HG02938 (cell line): ENCODE data around the gene CCDC70.

Experiments used
- ATAC-seq: cut with Tn5 transposase; IDR thresholded peaks from one replicate; pipeline ENCODE4 v1.9.1; 2021; ENCODE audit warnings: mild to moderate bottlenecking, moderate library complexity; ENCODE audit not compliant: unreplicated experiment

The CCDC70 gene

DNA sequence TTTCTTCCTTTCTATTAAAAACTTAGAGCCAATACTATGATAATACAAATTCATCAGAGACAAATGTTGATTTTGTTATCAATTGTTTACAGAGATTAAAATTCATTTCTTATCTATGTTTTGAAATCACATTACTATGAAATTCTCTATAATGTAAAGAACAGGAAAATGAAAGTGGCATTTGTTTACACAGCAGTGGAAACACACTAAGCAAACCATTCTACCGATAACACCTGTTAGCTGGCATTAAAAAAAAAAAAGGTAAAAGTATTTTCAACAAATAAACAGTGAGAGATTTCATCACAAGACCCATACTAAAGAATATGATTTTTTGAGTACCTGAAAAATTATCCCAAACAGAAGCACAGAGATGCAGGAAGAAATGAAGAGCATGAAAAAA lies 4.8 kb upstream of the CCDC70 start:
- no peak for ATAC-seq

DNA sequence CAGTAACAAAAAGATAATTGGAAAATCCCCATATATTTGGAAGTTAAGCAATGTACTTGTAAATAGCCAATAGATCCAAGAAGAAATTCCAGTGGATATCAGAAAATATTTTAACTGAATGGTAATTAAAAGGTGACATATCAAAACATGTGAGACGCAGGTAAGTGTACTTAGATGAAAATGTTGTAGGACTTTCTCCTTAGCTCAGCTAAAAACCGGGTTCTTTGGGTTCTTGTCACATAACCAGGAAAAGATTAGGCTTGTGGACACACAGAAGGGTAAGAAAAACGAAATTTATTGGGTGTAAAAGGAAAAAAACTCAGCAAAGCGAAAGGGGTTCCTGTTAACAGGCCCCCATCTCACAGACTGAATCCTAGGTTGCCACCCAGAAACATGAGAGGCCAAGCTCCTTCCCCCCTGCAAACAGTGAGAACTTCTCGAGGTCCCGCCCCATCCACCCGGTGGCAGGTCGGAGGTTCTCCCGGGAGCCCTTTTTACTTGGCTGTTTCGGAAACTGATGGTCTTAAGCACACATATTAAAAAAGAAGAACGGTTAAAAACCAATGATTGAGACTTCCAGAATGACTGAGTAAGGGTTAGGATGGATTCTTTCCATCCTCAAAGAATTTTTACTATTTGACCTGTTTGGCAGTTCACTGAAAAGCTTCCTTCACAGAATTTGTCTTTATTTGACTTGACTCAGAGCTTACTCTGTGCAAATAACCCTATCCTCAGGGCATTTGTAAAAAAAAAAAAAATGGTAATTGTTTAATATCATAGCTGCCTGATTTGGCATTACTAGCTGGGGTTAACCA lies 3.1 kb upstream of the CCDC70 start:
- no peak for ATAC-seq

DNA sequence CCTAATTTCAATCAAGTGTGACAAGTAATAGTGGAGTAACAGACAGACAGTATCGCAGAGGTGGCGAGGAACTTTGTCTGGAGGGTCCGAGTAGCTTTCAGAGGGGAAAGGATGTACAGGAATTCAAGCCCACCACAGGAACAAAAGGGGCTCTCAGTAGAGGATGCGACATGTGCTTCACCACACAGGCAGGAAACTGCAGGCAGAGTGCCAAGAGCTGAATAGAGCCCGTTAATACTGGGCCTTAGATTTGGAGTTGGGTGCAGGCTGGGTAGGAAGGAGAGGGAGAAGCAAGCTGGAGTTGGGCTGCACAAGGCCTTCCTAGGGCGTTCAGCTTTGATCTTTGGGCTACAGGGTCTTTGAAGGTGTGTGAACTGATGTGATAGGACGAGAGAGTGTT lies 1.2 kb downstream of the CCDC70 start:
- ATAC-seq, result no peak

DNA sequence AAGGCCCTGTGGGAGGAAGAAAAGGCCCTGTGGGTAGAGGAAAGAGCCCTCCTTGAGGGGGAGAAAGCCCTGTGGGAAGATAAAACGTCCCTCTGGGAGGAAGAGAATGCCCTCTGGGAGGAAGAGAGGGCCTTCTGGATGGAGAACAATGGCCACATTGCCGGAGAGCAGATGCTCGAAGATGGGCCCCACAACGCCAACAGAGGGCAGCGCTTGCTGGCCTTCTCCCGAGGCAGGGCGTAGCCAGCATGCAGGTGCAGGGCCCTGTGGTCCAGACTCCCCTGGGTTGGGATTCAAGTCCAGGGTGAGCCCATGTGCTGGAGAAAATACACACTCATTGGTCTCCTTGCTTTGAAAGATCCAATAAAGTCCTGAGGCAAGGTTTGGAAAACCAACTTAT lies 4.1 kb downstream of the CCDC70 start:
- no peak for ATAC-seq

DNA sequence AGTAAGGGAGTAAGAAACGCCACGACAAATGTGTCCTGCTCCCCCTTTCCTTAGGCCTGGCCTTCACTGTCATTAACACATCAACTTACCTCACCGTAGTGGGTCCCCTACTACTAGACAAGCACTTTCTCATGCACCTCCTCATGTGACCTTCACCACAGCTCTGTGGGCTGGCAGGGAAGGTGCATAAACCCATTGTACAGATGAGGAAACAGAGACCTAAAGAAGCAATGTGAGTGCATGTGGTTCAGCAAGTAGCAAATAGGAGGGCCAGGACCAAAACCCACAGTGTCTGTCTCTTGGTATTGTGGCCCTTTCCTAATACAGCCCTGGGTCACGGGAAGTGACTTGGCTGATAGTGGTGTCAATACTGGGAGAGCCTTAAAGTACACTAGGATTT lies 5.3 kb downstream of the CCDC70 start:
- no peak for ATAC-seq

DNA sequence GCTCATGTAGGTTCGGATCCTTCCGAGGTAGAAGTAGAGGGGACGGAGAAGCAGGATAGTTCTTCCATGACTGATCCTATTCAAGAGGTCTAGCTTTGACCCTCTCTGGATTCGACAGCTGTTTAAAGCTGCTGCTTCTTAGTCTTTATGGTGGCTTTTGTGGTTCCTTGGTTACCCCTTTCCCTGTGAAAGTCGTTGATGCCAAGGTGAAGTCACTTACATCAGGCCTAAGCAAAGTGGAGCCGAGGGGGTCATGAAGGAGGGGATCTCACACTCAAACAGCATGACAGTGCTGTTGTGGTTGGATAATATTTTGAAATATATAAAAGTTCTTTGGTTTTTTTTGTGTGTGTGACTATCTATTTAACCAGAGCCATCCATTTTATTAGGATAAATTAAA lies 8.1 kb downstream of the CCDC70 start:
- no peak for ATAC-seq

DNA sequence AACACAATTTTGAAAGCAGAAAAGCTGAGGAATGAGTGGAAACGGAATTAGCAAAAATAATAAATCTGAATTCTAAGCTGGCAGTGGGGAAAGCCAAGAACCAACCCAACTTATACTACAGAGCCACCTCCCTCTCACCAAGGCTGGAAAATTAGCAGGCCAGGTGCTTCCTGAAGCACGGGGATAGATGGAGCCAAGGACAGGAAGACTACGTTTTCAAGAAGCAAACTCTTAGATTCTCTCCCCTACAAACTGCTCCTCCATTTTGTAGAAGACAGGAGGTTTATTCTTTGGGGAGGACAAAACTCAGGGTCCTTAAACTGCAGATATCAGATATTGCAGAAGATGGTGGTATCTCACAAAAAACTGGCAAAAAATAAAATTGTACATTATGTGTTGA lies 8.8 kb downstream of the CCDC70 start:
- ATAC-seq, result no peak

DNA sequence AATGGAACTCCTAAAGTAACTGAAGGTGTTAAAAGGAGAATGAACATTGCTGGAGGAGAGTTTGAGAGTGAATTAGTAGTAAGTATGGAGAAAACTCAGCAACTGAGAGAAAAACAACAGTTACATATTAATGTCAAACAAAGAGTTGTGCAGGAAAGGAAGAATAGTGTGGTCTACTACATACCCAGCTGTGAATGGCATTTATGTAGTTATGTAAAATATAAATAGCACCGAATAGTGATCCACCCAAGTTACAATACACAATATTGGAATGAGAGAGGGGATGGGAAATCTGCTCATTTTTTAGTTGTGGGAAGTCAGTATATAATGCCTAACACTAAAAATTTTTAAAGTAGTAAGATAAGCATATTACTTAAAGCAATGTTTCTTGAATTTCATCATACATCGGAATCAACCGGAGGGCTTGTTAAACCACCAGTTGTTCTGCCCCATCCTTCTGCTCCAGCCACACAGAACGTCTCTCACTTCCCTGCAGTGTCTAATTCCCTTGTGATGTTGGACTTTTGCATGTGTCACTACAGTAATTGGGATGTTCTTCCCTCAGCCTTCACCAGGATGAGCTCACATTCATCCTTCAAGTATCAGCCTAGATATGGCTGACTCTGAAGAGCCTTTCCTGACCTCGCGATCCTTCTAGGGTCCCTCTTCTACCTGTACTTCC lies 11.5 kb downstream of the CCDC70 start:
- no peak for ATAC-seq

DNA sequence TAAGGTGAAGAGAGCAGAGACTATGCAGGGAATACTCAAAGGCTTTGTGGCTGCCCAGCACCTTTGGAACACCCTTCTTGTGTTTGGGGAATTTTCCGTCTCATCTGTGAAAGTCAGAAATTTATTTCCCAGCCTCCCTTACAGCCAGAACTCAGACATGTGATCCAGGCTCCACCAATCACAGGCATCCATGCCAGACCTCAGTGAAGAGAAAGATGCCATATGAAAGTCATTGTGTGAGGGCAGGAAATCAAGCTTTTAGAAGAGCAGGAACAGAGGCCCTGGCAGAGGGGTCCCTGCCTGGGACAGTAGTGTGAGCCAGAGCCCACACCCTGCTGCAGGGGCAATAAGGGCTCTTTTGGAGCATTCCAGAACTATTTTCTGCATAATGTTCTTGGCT lies 12.1 kb downstream of the CCDC70 start:
- no peak for ATAC-seq

DNA sequence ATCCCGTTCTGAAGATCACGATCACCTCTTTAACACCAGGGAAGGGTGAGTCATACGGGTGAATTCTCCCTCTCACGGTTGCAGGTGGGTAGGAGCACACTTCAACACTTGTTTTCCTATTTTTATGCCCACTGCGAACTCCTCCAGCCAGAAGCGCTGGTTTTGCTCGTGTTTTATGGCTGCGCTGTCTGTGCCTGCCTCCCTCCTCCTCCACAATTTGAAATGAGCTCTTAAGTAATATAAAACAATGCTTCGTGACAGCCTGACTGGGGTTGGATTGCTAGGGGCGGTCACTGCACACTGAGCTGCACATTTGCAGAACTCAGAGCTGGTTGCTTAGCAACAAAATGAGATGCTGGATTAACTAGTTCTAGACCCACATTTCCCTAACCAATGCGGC lies 12.9 kb downstream of the CCDC70 start:
- ATAC-seq, result no peak

DNA sequence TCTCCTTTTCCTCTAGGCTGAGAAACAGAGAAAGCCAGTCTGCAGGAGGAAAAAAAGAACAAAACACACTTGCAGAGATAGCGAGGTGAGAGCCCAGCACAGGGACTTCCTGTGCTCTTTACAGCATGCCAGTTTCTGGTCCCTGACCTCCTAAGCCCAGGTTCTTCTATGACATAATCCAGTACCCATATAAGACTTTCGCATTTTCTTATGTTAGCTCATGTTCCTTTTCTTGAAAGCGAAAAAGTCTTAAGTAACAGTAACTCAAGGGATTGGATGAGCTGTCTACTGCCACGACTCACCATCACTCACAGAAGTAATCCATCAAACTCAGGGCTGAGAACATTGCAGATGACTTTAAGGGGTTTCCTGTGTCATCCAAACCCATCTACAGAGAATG lies 17.4 kb downstream of the CCDC70 start:
- no peak for ATAC-seq

DNA sequence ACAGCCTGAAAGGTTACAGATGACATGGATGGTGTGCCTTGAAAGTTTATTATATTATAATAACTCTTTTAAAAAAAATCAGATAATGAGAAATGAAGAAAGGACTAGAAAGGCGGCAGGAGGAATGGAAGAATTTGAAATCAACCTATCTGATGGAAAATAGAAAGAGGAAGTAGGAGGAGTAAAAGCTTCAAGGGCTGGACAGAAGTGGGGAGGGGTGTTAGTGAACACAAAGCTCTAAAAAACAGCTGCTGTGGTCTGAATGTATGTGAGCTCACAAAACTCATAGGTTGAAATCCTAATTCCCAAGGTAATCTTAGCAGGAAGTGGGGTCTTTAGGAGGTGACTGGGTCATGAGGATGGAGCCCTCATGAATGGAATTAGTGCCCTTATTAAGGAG lies 19.5 kb downstream of the CCDC70 start:
- no peak for ATAC-seq

DNA sequence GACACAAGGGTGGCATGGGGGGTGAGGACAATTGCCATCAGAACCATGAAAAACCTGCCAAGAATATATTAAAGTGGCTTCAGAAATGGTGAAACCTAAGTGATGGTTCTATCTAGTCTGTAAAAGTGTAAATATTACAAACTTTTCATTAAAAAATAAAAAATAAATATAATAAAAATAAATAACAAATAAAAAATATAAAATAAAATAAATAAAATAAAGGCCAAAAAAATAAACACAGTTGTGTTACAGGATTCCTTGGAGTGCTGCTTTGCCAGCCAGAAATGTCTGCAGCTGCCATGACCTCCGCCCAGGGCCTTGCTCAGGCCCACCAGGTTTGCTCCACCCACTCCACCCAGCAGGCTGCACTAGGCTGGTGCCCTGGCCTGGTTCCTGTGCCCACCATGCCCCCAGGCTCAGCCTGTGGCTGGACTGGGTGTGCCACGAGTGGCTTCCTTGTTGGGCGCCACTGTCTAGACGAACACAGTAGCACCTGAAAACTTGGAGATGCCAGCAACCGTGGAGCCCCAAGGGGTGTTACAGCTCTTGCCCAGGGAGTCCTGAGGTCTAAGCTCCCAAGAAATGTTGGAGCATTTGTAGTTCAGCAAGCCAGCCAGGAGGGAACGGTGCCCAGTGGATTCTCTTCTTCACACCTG lies 20.9 kb downstream of the CCDC70 start:
- no peak for ATAC-seq

DNA sequence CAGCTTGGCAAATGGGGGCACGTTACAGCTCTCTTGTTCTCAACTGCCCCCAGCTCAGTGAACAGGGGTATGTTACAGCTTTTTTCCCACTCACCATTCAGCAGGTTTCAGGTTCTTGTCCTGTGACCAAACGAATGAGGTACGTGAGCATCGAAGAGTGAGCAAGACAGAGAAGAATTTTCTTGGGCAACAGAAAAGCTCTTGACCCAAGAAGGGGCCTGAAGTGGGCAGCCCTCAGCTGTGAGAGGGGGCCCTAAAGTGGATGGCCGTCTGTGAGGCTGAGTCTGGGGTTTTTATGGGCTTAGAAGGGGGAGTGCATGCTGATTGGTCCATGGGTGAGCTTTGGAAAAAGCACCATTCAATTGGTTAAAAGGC lies 21.4 kb downstream of the CCDC70 start:
- ATAC-seq, result no peak

DNA sequence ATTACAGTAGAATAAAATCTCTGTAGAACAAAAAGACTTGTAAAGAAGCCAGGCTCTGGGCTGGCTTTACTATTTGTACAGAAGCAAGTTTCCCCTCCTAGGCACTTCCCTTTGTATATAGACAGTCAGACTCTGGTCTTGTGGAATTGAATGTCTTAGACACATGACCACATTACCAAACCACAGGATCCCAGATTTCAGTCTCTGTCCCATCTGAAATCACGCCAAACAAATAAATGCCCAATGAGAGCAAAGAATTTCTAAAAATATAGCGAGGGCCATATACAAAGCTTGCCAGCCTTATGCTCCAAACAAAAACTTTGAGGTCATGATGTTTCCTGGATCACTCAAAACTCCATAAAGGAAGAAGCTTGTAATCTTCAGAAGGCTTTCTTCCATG lies 23.9 kb downstream of the CCDC70 start:
- no peak for ATAC-seq

DNA sequence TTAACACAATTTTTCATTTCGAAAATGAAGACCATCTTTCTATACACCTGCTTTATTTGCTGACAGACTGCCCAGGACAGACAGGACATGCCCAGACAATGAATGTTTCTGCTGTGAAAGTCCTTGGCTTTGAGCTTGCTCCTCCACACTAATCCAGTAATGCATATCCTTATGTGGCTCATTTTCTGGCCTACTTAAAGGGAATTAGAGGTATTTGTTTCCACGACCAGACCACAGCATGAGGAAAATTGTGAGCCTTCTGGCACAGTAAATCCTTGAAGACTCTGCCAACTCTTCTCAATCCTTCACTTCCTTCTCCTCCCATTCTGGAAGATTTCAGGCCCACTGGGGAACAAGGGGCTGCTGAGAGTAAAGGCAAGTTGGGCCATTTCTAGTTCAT lies 25.7 kb downstream of the CCDC70 start:
- no peak for ATAC-seq

DNA sequence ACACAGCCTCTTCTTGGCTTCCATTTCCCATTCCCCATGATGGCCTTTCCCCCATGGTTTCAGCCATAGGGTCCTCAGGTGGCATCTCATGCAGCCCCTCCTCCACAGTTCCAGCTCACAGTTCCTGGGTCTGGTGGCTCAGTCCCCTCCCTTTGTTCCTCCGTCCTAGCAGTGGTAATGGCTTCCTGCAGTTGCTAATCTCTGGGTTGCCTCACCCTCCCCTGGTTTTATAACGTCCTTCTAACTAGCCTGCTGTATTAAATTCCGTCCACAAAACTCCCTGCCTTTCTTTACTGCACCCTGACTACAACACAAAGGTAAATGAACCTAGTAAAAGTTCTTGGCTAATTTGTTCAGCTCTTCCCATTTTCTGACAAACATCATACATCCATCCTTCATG lies 30.9 kb downstream of the CCDC70 start:
- no peak for ATAC-seq

DNA sequence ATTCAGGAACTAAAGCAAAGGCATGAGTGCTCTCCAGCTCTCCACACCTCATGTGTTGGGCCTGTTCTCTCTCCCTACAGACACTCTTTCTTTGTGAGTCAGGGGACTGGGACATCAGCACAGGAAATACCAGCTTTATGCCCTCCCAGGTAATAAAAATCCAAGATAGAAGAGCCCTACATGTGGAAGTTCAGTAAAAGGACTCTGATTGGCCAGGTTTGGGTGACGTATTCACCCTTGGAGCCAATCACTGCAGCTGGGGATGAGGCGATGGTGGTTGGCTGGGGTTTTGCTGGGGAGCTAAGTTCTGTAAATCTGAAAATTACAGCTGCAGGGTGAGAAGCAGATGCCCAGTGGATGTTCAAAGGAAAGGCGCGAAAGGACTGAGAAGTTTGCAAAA lies 32.5 kb downstream of the CCDC70 start:
- no peak for ATAC-seq

DNA sequence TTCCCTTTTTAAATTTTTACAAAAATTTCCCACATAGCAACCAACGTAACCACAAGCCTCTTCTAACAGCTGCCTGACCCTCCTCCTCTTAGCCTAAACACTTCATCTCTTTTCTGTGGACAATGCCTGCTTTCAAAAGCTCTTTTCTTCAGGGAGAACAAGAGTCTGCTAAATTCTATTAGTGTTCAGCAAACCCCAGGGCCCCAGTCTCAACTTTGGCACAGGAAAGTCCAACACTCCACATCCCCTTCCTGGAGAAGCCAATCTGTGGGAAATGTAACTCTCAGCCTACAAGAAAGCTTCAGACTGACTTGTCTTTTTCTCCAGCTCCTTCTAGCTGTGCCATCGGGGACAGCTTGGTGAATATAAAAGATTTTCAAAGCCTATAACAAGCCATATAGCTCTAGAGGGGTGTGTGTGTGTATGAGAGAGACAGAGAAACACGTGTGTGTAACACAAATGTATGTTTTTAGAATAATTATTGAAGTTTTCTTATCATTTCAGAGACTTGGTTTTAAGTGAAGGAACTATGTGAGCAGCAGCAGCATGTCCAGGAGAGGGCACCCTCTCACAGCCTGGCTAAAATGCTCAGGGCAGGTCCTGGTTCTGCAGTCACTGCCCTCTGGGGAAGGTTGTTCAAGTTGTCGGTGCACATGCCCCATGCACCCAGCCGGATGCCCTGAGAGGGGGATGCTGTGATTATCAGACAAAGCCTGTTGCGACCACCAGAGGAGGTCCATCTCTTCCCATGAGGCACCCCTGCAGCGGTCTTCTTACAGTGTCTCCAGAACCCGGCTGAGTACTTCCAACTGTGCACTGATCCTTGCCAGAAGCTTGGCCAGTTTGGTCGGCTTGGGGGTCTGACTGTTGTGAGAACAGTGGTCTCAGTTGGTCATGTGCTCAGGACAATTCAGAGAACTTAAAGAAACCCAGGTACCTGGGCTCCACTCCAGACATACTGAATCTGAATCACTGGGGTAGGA lies 34.4 kb downstream of the CCDC70 start:
- ATAC-seq, result no peak

DNA sequence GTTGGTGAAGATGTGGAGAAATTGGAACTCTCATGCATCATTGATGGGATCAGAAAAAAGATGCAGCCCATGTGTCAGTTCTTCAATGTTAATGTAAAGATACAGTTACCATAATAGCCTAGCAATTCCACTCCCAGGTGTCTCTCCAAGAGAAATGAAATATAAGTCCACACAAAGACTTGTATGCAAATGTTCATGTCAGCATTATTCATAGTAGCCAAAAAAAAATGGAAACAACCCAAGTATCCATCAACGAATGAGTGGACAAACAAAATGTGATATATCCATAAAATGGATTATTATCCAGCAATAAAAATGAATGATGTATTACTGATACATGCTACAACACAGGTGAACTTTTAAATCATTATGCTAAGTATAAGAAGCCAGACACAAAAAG lies 38.7 kb downstream of the CCDC70 start:
- ATAC-seq, result no peak

DNA sequence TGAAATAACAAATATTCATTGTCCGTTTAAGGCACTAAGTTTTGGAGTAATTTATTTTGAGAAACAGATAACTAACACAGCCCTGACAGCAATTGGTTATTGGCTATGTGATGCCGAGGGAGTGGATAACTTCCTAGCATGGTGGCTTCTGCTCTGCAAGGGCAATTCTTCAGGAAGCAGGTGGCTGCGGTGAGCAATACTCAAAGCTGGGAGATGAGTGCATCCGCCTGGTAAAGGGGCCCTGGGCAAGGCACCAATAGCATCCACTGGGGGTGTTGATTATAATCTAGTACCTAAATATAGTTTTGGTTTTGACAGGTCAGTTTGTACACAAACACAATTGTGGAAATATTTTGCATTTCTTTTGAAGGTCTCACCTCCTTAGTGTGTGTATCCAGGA lies 41.0 kb downstream of the CCDC70 start:
- ATAC-seq, result no peak
